ENCODE data around the gene IPO8. TPM values are rescaled to one million over a fixed set of nuclear protein-coding genes. Genes with fewer than 3 reads are reported as not detected.
"Not testable (repeated sequence)": the region's sequence is repeated elsewhere in the genome, so short reads cannot be mapped to it uniquely, and the experiment has no call there.

Gene IPO8
- total RNA-seq, 4 donors from 2014 or later, result 20.6 to 38.3 (median 26.1) TPM

DNA sequence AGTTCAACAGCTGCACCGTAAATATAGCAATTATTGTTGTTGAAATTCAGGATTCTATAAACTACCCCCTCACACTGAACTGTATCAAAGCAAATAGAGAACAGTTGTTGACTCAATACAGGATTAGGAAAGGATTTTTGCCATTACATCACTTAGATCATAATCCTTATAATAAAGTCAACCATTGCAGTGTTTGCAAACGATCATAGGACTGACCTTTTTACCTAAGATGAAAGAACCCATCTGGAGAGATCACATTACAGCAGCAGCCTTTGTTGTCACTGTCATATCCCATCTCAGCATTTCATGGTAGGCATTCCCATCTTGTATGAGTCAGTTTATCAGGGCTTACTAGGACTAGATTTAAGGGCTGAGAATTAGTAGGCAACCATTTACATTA is 96.1 kb downstream of the IPO8 start:
- ATAC-seq, result peak; percentile 89 to 90
- H3K4me1 ChIP-seq, result peaks cover 0 to 4% of the 10 kb centered on the region in 2 donors
- no peak for DNase-seq
- intact Hi-C loops (cut with DNase I; ENCODE audit: low total_unique reads) (no loop called here), in situ Hi-C loops (cut with MboI; ENCODE audit: low sequenced_read_pairs in 4 of 4) (no loop called here)
- H3K27ac ChIP-seq, result peak overlapping the region in 1 of 4 donors; percentile 20
- TF ChIP-seq, protein P1, sequence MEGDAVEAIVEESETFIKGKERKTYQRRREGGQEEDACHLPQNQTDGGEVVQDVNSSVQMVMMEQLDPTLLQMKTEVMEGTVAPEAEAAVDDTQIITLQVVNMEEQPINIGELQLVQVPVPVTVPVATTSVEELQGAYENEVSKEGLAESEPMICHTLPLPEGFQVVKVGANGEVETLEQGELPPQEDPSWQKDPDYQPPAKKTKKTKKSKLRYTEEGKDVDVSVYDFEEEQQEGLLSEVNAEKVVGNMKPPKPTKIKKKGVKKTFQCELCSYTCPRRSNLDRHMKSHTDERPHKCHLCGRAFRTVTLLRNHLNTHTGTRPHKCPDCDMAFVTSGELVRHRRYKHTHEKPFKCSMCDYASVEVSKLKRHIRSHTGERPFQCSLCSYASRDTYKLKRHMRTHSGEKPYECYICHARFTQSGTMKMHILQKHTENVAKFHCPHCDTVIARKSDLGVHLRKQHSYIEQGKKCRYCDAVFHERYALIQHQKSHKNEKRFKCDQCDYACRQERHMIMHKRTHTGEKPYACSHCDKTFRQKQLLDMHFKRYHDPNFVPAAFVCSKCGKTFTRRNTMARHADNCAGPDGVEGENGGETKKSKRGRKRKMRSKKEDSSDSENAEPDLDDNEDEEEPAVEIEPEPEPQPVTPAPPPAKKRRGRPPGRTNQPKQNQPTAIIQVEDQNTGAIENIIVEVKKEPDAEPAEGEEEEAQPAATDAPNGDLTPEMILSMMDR (IDR thresholded peaks at IDR 0.05 in 4 of 5, conservative IDR thresholded peaks at IDR 0.05 in 1 of 5), result no peak
- no peak for TF ChIP-seq POLR2A (IDR thresholded peaks at IDR 0.05)
- no peaks in the 10 kb centered on the region for H3K36me3 ChIP-seq
- no peak overlapping the region for H3K4me3 ChIP-seq
- H3K9me3 ChIP-seq, result peaks cover 0 to 6% (median 0%) of the 10 kb centered on the region in 3 donors
- H3K27me3 ChIP-seq, result no peaks in the 10 kb centered on the region

DNA sequence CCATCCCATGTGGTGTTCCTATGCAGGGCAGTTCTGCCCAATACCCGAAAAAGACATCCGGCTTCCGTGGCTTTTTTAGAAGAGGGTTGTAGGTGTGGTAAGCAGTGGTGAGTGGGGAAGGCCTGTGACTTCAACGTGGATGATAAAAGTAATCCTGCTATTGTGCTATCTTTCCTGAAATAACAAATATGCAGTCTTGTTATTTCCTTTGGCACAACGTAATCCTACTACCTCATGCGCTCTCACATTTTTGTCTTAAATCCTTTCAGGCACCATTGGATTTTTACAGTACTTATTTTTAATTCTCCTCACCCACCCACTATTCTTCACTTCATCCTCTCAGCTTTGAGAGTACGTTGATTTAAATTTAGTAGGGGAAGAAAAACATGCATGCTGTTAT is 96.8 kb downstream of the IPO8 start:
- Histone ChIP-seq H3K4me1 (peaks cover 0 to 4% of the 10 kb centered on the region in 2 donors), H3K27ac (peak overlapping the region in 1 of 4 donors; percentile 20), H3K9me3 (peaks cover 0 to 6% (median 0%) of the 10 kb centered on the region in 3 donors), H3K36me3 (no peaks in the 10 kb centered on the region), H3K4me3 (no peak overlapping the region), H3K27me3 (no peaks in the 10 kb centered on the region)
- DNase-seq (no peak), ATAC-seq (no peak)
- TF ChIP-seq POLR2A (IDR thresholded peaks at IDR 0.05), result no peak
- TF ChIP-seq, protein P1 (IDR thresholded peaks at IDR 0.05 in 4 of 5, conservative IDR thresholded peaks at IDR 0.05 in 1 of 5), result no peak
- in situ Hi-C loops (cut with MboI; ENCODE audit: low sequenced_read_pairs in 4 of 4), result no loop called here
- intact Hi-C loops (cut with DNase I; ENCODE audit: low total_unique reads), result no loop called here

DNA sequence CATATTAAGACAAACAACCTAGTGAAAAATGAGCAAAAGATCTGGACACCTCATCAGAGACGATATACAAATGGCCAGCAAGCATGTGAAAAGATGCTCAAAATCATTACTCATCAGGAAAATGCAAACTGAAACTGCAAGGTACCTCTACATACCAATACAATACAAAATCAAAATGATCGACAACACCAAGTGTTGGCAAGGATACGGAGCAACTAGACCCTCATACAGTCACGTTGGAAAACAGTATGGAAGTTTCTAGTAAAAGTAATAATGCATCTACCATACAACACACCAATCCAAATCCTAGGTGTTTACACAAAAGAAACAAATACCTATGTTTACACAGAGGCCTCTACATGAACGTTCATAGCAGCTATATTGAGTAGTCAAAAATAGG is 99.9 kb downstream of the IPO8 start:
- no peak for ATAC-seq
- Histone ChIP-seq H3K27me3 (no peaks in the 10 kb centered on the region), H3K36me3 (no peaks in the 10 kb centered on the region), H3K4me3 (no peak overlapping the region), H3K9me3 (no peaks in the 10 kb centered on the region), H3K27ac (no peak overlapping the region), H3K4me1 (peaks cover 0 to 4% of the 10 kb centered on the region in 2 donors)
- no peak for DNase-seq
- no peak for TF ChIP-seq POLR2A (IDR thresholded peaks at IDR 0.05)
- TF ChIP-seq, protein P1 (IDR thresholded peaks at IDR 0.05 in 4 of 5, conservative IDR thresholded peaks at IDR 0.05 in 1 of 5), result no peak
- in situ Hi-C loops (cut with MboI; ENCODE audit: low sequenced_read_pairs in 4 of 4) (no loop called here), intact Hi-C loops (cut with DNase I; ENCODE audit: low total_unique reads) (no loop called here)

DNA sequence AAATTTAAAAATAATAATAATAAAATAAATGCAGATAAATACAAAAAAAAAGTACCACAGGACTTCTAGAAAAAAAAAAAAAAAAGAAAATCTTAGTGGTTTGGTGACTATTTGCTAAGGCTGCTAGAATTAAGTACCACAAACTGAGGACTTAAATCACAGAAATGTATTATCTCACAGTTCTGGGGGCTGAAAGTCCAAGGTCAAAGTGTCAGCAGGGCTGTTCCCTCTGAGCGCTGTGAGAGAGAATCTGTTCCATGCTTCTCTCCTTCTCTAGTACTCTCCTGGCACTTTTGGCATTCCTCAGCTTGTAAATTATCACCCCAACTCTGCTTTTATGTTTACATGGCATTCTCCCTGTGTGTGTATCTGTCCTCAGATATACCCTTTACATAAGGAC is 101.2 kb downstream of the IPO8 start:
- Histone ChIP-seq H3K4me3 (no peak overlapping the region), H3K9me3 (no peaks in the 10 kb centered on the region), H3K27me3 (no peaks in the 10 kb centered on the region), H3K27ac (no peak overlapping the region), H3K36me3 (no peaks in the 10 kb centered on the region), H3K4me1 (no peaks in the 10 kb centered on the region)
- DNase-seq (no peak), ATAC-seq (no peak)
- in situ Hi-C loops (cut with MboI; ENCODE audit: low sequenced_read_pairs in 4 of 4) (no loop called here), intact Hi-C loops (cut with DNase I; ENCODE audit: low total_unique reads) (no loop called here)
- TF ChIP-seq, protein P1 (IDR thresholded peaks at IDR 0.05 in 4 of 5, conservative IDR thresholded peaks at IDR 0.05 in 1 of 5), result no peak
- no peak for TF ChIP-seq POLR2A (IDR thresholded peaks at IDR 0.05)

DNA sequence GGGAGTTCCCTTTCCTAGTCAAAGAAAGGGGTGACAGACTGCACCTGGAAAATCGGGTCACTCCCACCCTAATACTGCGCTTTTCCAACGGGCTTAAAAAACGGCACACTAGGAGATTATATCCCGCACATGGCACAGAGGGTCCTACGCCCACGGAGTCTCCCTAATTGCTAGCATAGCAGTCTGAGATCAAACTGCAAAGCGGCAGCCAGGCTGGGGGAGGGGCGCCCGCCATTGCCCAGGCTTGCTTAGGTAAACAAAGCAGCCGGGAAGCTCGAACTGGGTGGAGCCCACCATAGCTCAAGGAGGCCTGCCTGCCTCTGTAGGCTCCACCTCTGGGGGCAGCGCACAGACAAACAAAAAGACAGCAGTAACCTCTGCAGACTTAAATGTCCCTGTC is 107.1 kb downstream of the IPO8 start:
- H3K9me3 ChIP-seq; intact Hi-C loops (cut with DNase I; ENCODE audit: low total_unique reads); H3K4me1 ChIP-seq: not testable (repeated sequence)

More for the DNA sequence above, 107.1 kb downstream of the IPO8 start:
- H3K27ac ChIP-seq; DNase-seq; in situ Hi-C loops (cut with MboI; ENCODE audit: low sequenced_read_pairs in 4 of 4); H3K36me3 ChIP-seq; ATAC-seq; H3K4me3 ChIP-seq; H3K27me3 ChIP-seq: not testable (repeated sequence)

Measured in gastrocnemius medialis (tissue), 4 donors.